CD4-positive, alpha-beta T cell treated with Interleukin-10 for 1 hour (primary cell): Measurements from ENCODE around the gene REG1A.

Experiments
- DNase-seq: peaks from one replicate; pipeline ENCODE4 v3.0.0-alpha.2; 2020

The REG1A gene

DNA sequence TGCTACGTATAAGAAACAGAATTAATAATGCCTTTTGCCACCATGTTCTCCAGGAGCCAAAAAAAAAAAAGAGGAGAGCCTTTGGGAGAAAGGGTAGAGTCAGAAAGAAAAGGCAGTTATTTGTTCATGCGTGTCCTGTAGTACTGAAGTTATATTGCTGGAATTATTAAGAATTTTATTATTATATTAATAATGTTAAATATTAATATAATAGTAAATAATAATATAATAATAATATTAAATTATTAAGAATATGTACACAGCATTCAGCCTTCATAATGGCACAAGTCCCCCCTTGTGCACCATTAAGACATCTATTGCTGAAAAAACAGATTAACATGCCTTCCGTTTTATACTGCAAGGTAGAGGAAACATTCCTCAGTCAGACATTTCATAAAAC, 8.1 kb downstream of the REG1A start:
- no peak for DNase-seq

DNA sequence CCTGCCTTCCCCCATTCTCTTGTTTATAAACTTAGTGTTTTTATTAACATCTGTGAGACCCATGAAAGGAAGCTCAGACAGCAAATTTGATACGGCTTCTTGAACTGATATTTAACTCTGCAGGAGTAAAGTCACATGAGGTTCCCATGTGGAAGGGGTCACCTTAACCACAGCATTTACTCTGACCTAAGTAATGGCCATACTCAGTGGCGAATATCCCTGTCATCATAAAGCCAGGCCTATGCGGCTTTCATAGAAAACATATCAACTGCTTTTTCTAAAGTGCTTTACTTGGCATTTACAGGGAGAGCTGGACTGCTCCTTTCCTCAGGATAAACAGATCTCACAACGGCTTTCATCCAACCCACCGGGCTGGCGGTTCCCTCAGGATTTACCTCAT, 9.0 kb downstream of the REG1A start:
- DNase-seq, result no peak

DNA sequence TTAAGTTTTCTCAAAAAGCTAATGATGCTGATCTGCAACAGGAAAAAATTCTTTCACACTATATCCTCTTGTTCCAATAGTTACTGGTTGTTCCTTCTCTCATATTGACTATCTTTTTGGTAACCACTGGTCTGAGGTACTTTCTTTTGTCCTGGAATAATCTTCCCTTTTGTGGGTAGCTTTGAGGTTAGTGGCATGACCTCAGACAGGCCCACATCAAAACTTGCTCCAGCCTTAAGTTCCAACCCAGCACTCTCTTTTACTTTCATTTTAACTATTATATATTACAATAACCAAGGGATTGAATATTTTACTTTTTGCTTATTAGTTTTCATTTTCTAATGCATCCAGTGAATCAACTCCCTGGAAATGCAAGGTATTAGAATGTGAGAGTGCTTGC, 9.5 kb downstream of the REG1A start:
- no peak for DNase-seq

DNA sequence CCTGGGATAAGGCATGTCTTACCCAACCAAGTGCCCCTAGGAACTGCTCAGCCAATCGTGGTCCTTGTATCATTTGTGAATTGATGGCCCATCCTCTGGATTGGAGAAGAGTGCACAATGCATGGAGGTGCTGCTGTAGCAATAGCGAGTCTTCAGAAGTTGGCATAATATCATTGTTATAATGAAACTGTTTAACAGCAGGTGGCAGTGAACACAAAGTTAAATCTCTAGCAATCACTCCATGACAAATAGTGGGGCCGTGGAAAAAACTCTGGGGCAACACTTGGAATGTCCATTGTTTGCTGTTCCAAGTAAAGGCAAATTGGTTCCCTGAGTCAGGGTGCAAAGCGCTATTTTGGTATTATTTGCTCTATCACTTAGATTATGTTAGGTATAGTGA, 11.4 kb downstream of the REG1A start:
- no peak for DNase-seq

DNA sequence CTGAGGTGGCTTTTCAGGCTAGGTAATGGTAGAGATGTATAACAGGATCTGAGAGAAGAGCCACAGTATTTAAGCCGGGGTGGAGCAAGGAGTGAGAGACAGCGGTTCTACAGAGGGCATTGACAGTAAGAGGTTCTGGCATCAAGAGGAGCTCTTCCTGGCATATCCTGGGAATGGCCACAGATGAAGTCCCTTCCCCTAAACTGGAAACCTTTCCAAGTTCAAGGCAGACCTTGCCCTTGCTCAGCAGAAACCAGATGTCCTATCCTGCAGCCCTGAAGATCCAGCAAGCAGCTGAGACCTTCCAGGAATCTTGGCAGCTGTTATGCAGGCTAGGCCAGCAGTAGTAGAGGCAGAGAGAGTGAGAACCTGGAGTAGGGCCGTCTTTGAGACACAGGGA, 18.1 kb downstream of the REG1A start:
- DNase-seq, result no peak

DNA sequence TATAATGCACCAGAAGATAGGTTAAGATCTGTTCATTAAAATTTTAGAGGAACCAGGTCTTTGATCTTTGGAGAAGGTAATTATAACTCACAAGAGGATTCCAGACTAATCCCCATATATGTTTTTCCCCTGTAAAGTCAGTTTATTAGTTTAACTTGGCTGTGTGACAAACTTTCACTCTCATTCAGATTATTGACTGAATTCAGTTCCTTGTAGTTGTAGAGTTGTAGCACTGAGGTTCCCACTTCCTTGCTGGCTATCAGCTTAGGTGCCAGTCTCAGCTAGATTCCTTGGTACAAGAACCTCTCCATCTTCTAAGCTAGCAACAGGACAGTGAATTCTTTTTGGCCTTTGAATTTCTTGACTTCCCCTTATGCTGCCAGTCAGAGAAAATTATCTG, 19.1 kb downstream of the REG1A start:
- no peak for DNase-seq

DNA sequence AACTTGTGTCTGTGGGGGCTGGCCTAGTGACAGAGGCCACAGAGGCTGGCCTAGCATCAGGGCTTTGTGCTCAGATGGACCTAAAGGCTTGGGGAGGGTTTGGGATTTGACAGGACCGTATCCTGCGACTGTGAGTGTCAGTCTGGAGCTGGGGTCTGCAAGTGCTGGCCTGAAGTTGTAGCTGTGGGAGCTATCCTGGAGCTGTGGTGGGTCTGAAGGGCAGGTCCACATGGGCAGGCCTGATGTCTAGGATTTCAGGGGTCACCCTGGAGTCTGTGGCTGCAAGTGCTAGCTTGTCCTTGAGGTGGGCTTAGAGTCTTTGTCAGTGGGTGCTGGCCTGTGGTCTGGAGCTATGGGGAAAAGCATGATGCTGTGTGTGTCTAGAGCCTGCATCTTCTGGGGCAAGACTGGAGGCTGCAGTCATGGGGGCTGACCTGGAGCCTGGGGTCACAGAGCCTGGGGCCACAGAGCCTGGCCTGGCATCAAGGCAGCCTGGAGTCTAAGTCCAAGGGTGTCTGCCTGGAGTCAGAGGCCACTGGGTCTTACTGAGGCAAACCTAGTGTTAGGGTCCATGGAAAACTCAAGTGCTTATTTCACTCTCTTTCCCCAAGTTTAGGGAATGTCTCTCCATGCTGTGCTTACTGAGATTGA, 35.7 kb downstream of the REG1A start:
- no peak for DNase-seq

DNA sequence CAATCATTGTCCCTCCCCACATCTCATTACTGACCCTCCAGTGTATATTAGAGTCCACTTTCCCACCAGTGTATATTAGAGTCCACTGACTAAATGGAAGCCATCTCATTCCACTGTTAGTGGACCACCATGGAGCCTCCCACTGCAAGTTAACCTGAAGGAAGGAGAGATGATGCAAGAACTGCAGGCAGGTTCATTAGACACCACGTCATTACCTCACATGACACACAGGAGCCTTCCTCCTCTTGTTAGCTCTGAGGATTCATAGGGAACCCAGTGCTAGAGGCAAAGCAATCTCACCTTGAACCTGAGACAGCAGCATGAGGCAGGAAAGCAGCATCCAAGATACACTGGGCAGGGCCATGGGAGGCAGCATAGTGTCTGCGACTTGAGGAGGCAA, 38.7 kb downstream of the REG1A start:
- no peak for DNase-seq

DNA sequence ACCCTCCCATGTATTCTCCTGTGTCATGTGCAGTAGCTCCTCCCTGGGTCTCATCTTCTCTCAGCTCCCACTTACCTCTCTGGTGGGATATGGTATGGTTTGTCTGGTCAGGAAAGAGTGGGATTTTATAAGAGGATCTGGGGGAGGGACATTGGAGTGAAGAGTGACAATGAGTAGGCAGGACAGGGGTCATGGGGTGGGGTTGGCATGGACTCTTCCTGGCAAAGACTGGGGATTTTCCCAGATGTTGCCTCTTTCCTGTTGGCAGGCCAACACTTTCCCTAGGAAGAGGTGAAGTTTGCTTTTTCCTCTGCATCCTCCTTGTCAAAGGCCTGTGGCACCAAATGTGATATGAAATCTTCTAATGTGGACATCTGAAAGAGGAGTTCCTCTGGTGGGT, 39.4 kb downstream of the REG1A start, which contains the start of gene REG3A:
Gene REG3A (minus strand): TSS at position 101 of the 400 bp plus-strand sequence. CDS start 348 bp downstream, outside the sequence.
- DNase-seq, result no peak

DNA sequence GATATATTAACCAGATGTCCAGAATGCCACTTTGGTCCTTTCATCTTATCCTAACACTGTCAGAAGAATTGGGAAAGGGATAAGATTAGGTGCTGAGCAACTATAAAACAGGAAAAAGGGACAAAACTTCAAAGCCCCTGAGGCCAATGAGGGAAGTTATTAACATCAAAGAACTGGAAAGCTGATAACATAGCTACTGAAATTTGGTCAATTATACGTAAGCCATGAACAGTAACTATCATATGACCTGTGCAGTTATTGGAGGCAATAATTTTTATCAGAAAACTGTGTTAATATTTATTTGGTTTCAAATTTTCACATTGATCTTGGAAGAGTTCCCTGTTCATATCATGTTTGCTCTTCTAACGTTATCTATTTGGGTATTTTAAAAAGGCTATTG, 41.8 kb downstream of the REG1A start:
- DNase-seq, result no peak

DNA sequence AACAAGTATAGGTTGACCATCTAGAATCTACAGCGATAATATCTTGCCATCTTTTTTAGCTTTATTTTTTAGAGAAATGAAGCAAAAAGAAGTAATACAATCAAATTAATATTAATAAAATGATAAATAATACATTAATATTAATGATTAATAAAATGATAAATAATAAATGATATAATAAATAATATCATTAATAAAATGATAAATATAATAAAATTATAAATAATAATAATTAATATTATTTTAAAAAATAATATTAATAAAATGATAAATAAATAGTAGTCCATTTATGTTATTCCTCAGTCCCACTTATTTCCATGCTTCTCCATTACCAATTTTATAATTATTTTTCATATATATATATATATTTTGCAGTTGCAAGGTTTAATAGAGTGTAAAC, 42.5 kb downstream of the REG1A start:
- no peak for DNase-seq

DNA sequence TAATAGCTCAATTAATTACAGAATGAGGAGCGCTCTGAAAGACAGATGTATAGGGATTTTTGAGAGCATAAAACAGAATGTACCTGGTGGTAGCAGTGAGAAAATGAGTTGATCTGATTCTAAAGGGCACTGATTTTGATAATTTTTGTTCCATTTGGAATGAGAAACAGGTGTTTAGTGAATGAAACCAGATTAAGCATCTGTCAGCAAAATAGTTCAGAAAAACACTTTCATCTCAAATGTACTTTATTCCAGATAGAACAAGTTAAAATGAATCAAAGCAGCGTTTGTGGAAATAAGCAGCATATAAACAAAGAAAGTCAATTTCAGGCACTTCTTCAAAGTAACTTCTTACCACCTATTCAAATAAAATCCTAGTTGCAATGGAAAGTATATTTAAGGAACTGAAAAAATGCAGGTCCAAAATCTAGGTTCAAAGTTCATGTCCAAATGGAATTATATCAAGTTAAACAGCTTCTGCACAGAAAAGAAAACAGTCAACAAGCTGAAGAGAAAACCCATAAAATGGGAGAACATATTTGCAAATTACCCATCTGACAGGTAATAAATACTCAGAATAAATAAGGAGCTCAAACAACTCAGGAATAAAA, 51.2 kb downstream of the REG1A start:
- DNase-seq, result no peak
